Glomerular visceral epithelial cell (primary cell): Measurements from ENCODE around the gene CHGA.

Experiments used
- DNase-seq: peaks from one replicate; pipeline ENCODE4 v3.0.0-alpha.2; 2016; ENCODE audit errors: extremely low spot score

CHGA gene

GRCh38 chr14:92943855-92944570, 21.1 kb downstream of the CHGA start:
- DNase-seq: no peak

- DNase-seq: no peak
Observed at GRCh38 chr14:92944976-92945375, 22.0 kb downstream of the CHGA start.

- no peak for DNase-seq
Observed at GRCh38 chr14:92945544-92945943, 22.6 kb downstream of the CHGA start.

- DNase-seq: peak; percentile 98
Observed at GRCh38 chr14:92945959-92946846, 23.3 kb downstream of the CHGA start.

GRCh38 chr14:92946847-92947545, 24.0 kb downstream of the CHGA start:
- DNase-seq: no peak

- DNase-seq: no peak
Observed at GRCh38 chr14:92948647-92949046, 25.7 kb downstream of the CHGA start.

GRCh38 chr14:92949496-92950192, 26.7 kb downstream of the CHGA start:
- DNase-seq: no peak

- no peak for DNase-seq
Observed at GRCh38 chr14:92950193-92950540, 27.2 kb downstream of the CHGA start.

- no peak for DNase-seq
Observed at GRCh38 chr14:92950773-92951172, 27.8 kb downstream of the CHGA start.

GRCh38 chr14:92951261-92951660, 28.3 kb downstream of the CHGA start:
- DNase-seq: no peak

GRCh38 chr14:92951912-92952471, 29.0 kb downstream of the CHGA start:
- DNase-seq: peak; percentile 75

- no peak for DNase-seq
Observed at GRCh38 chr14:92952481-92953298, 29.7 kb downstream of the CHGA start.

- no peak for DNase-seq
Observed at GRCh38 chr14:92953526-92953925, 30.6 kb downstream of the CHGA start.

GRCh38 chr14:92954933-92955332, 32.0 kb downstream of the CHGA start:
- no peak for DNase-seq

- DNase-seq: no peak
Observed at GRCh38 chr14:92955381-92955780, 32.4 kb downstream of the CHGA start.

GRCh38 chr14:92956961-92957360, 34.0 kb downstream of the CHGA start:
- no peak for DNase-seq

GRCh38 chr14:92958373-92959188, 35.6 kb downstream of the CHGA start:
- DNase-seq: no peak

- DNase-seq: no peak
Observed at GRCh38 chr14:92959189-92959531, 36.2 kb downstream of the CHGA start.

- no peak for DNase-seq
Observed at GRCh38 chr14:92959761-92960680, 37.1 kb downstream of the CHGA start.
